HG02759 (cell line): ENCODE measurements around the gene ATAD5.
"Not testable (repeated sequence)": the region's sequence is repeated elsewhere in the genome, so short reads cannot be mapped to it uniquely, and the experiment has no call there.

Experiments
- ATAC-seq: cut with Tn5 transposase; IDR thresholded peaks from one replicate; pipeline ENCODE4 v1.9.1; 2021; ENCODE audit warnings: mild to moderate bottlenecking, moderate library complexity; ENCODE audit not compliant: unreplicated experiment

Gene ATAD5

GRCh38 chr17:30821871-30822723 is 9.7 kb upstream of the ATAD5 start:
- no peak for ATAC-seq

GRCh38 chr17:30822919-30823318 is 8.8 kb upstream of the ATAD5 start:
- not testable (repeated sequence) for ATAC-seq

GRCh38 chr17:30823421-30823820 is 8.3 kb upstream of the ATAD5 start:
- ATAC-seq: no peak

GRCh38 chr17:30824002-30824355 is 7.8 kb upstream of the ATAD5 start:
- ATAC-seq: peak; percentile 3

GRCh38 chr17:30824356-30825145 is 7.2 kb upstream of the ATAD5 start, which contains the start of gene CRLF3:
Gene CRLF3, minus strand, starts transcription at chr17:30824692. Its CDS starts 41 bp downstream, at chr17:30824651.
- ATAC-seq: peak; percentile 94

- ATAC-seq: no peak
Observed at GRCh38 chr17:30827082-30827481, 4.7 kb upstream of the ATAD5 start.

GRCh38 chr17:30829022-30829421 is 2.7 kb upstream of the ATAD5 start:
- no peak for ATAC-seq

- no peak for ATAC-seq
Observed at GRCh38 chr17:30831257-30831656, 509 bp upstream of the ATAD5 start.

- ATAC-seq: no peak
Observed at GRCh38 chr17:30832438-30833124, 815 bp downstream of the ATAD5 start.

- no peak for ATAC-seq
Observed at GRCh38 chr17:30838202-30838807, 6.5 kb downstream of the ATAD5 start.

- ATAC-seq: no peak
Observed at GRCh38 chr17:30840771-30841170, 9.0 kb downstream of the ATAD5 start.

GRCh38 chr17:30848021-30848420 is 16.3 kb downstream of the ATAD5 start:
- no peak for ATAC-seq

- no peak for ATAC-seq
Observed at GRCh38 chr17:30854146-30854545, 22.4 kb downstream of the ATAD5 start.

- ATAC-seq: no peak
Observed at GRCh38 chr17:30858556-30859250, 26.9 kb downstream of the ATAD5 start.

GRCh38 chr17:30864636-30865035 is 32.9 kb downstream of the ATAD5 start:
- ATAC-seq: no peak

GRCh38 chr17:30869005-30869404 is 37.2 kb downstream of the ATAD5 start:
- ATAC-seq: no peak

- ATAC-seq: no peak
Observed at GRCh38 chr17:30886187-30886586, 54.4 kb downstream of the ATAD5 start.

- ATAC-seq: no peak
Observed at GRCh38 chr17:30894236-30894635, 62.5 kb downstream of the ATAD5 start.

GRCh38 chr17:30897311-30897710 is 65.5 kb downstream of the ATAD5 start:
- ATAC-seq: no peak

GRCh38 chr17:30905742-30906100 is 74.0 kb downstream of the ATAD5 start:
- peak; percentile 33 for ATAC-seq
